Suprapubic skin (tissue), 4 donors: ENCODE measurements around the gene ADAMTS12.

Source experiments
- POLR2A ChIP-seq, 2 donors: fragments of 450-650 bp; IDR thresholded peaks; one replicate each; pipeline ENCODE4 v1.6.1; 2017; ENCODE audit warnings: antibody characterized with exemption in 2 of 2, mild to moderate bottlenecking in 2 of 2, moderate library complexity in 2 of 2
- POLR2AphosphoS5 ChIP-seq, 3 donors: sonication (generic); formaldehyde crosslinking; IDR thresholded peaks; one replicate each; pipeline ENCODE4 v1.6.1; 2017; ENCODE audit warnings: antibody characterized with exemption in 3 of 3
- TF ChIP-seq, protein P1 (sequence below), 2 donors: fragments of 200-600 bp in 1 of 2; fragments of 450-650 bp in 1 of 2; sonication (generic) in 1 of 2; IDR thresholded peaks; one replicate each; pipeline ENCODE4 v1.5.1; 2016 to 2019; ENCODE audit warnings: antibody characterized with exemption in 2 of 2, mild to moderate bottlenecking in 1 of 2, moderate library complexity in 1 of 2

- TF ChIP-seq, protein P1, sequence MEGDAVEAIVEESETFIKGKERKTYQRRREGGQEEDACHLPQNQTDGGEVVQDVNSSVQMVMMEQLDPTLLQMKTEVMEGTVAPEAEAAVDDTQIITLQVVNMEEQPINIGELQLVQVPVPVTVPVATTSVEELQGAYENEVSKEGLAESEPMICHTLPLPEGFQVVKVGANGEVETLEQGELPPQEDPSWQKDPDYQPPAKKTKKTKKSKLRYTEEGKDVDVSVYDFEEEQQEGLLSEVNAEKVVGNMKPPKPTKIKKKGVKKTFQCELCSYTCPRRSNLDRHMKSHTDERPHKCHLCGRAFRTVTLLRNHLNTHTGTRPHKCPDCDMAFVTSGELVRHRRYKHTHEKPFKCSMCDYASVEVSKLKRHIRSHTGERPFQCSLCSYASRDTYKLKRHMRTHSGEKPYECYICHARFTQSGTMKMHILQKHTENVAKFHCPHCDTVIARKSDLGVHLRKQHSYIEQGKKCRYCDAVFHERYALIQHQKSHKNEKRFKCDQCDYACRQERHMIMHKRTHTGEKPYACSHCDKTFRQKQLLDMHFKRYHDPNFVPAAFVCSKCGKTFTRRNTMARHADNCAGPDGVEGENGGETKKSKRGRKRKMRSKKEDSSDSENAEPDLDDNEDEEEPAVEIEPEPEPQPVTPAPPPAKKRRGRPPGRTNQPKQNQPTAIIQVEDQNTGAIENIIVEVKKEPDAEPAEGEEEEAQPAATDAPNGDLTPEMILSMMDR (IDR thresholded peaks at IDR 0.05) = no peak
- TF ChIP-seq POLR2A (IDR thresholded peaks at IDR 0.05) (no peak), POLR2AphosphoS5 (IDR thresholded peaks at IDR 0.05) (no peak)
Measured at GRCh38 chr5:33743099-33743498, 148.7 kb downstream of the ADAMTS12 start.
